ENCODE data around the gene PDE4D.

DNA sequence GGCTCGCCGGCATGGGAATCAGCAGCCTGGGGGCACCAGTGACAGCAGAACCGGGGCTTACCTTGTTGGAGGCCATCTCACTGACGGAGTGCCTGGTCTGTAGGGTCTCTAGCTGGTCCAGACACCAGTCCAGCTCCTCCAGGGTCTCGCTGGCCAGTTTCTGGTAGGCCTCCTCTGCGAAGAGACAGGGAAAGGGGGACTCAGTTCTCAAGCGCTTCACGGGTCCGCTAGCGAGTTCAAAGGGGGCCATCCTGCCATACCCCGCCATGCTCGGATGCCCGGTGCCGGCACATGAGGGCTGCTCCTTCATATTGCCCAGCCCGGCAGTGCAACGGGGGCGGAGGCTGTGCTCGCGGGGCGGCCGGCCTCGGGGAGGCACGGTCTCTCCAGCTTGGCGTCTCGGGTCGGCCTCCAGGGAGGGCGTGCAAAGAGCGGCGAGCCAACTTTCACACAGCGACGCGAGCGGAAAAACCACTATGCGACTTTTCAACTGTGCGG, 854.7 kb downstream of the PDE4D start:
- TF ChIP-seq CTCF (optimal IDR thresholded peaks at IDR 0.05 in 1 of 3, IDR thresholded peaks at IDR 0.05 in 1 of 3, conservative IDR thresholded peaks at IDR 0.05 in 1 of 3; ENCODE audit: extremely low read depth in 1 of 3, insufficient read depth in 2 of 3, low read length in 3 of 3): no peak
- TF ChIP-seq EZH2 (IDR thresholded peaks at IDR 0.05; ENCODE audit: low read length): no peak
